ES-I3 (cell line): ENCODE measurements around the gene RAB7A.

Experiments
- H3K36me3 ChIP-seq: 2 replicates; pipeline ENCODE4 v1.6.1; 2013; ENCODE audit warnings: mild to moderate bottlenecking, low read length, control low read depth, moderate library complexity; ENCODE audit not compliant: insufficient read depth
- H3K4me1 ChIP-seq: 2 replicates; pipeline ENCODE4 v1.6.1; 2013; ENCODE audit warnings: mild to moderate bottlenecking, control low read depth, low read length; ENCODE audit not compliant: insufficient read depth
- H3K9ac ChIP-seq: 2 replicates; pipeline ENCODE4 v1.6.1; 2013; ENCODE audit warnings: low read depth, mild to moderate bottlenecking, low read length, moderate library complexity
- H3K9me3 ChIP-seq: 2 replicates; pipeline ENCODE4 v1.6.1; 2013; ENCODE audit warnings: mild to moderate bottlenecking, low read length, moderate library complexity; ENCODE audit not compliant: control insufficient read depth, insufficient read depth

The RAB7A gene

GRCh38 chr3:128781164-128781563, 55.2 kb downstream of the RAB7A start:
- Histone ChIP-seq H3K9me3 (no peaks in the 10 kb centered on the region), H3K9ac (no peak overlapping the region), H3K4me1 (peaks cover 10% of the 10 kb centered on the region; the same call in 1 of the 2 replicates), H3K36me3 (no peaks in the 10 kb centered on the region; the same call in 1 of the 2 replicates)

- Histone ChIP-seq H3K4me1 (peaks cover 10% of the 10 kb centered on the region; the same call in 1 of the 2 replicates), H3K9ac (no peak overlapping the region), H3K36me3 (no peaks in the 10 kb centered on the region; the same call in 1 of the 2 replicates), H3K9me3 (no peaks in the 10 kb centered on the region)
Measured at GRCh38 chr3:128782282-128783146, 56.5 kb downstream of the RAB7A start.

- Histone ChIP-seq H3K9me3 (no peaks in the 10 kb centered on the region), H3K9ac (no peak overlapping the region), H3K36me3 (no peaks in the 10 kb centered on the region; the same call in 1 of the 2 replicates), H3K4me1 (peaks cover 8% of the 10 kb centered on the region)
Measured at GRCh38 chr3:128783774-128784173, 57.8 kb downstream of the RAB7A start.

- H3K9me3 ChIP-seq = no peaks in the 10 kb centered on the region
- H3K4me1 ChIP-seq = peaks cover 10% of the 10 kb centered on the region
- H3K36me3 ChIP-seq = no peaks in the 10 kb centered on the region; the same call in 1 of the 2 replicates
- H3K9ac ChIP-seq = no peak overlapping the region
Measured at GRCh38 chr3:128784232-128784631, 58.2 kb downstream of the RAB7A start.

- Histone ChIP-seq H3K9ac (no peak overlapping the region), H3K36me3 (no peaks in the 10 kb centered on the region; the same call in 1 of the 2 replicates), H3K4me1 (peaks cover 5% of the 10 kb centered on the region)
Measured at GRCh38 chr3:128784843-128785242, 58.9 kb downstream of the RAB7A start.

GRCh38 chr3:128786434-128787020, 60.5 kb downstream of the RAB7A start:
- Histone ChIP-seq H3K4me1 (peaks cover 4% of the 10 kb centered on the region; the same call in 1 of the 2 replicates), H3K9me3 (no peaks in the 10 kb centered on the region), H3K36me3 (no peaks in the 10 kb centered on the region), H3K9ac (no peak overlapping the region)

More at GRCh38 chr3:128784843-128785242, 58.9 kb downstream of the RAB7A start:
- no peaks in the 10 kb centered on the region for H3K9me3 ChIP-seq

- Histone ChIP-seq H3K9me3 (no peaks in the 10 kb centered on the region), H3K4me1 (peaks cover 4% of the 10 kb centered on the region; the same call in 1 of the 2 replicates), H3K36me3 (no peaks in the 10 kb centered on the region), H3K9ac (no peak overlapping the region)
Measured at GRCh38 chr3:128787256-128788253, 61.6 kb downstream of the RAB7A start.

GRCh38 chr3:128788268-128788869, 62.4 kb downstream of the RAB7A start:
- H3K9ac ChIP-seq = no peak overlapping the region

GRCh38 chr3:128794067-128794768, 68.2 kb downstream of the RAB7A start:
- Histone ChIP-seq H3K4me1 (peaks cover 7% of the 10 kb centered on the region; the same call in 1 of the 2 replicates), H3K36me3 (peaks cover 36% of the 10 kb centered on the region), H3K9ac (no peak overlapping the region), H3K9me3 (no peaks in the 10 kb centered on the region)

More at GRCh38 chr3:128788268-128788869, 62.4 kb downstream of the RAB7A start:
- no peaks in the 10 kb centered on the region for H3K36me3 ChIP-seq
- H3K9me3 ChIP-seq = no peaks in the 10 kb centered on the region
- peaks cover 4% of the 10 kb centered on the region; the same call in 1 of the 2 replicates for H3K4me1 ChIP-seq

- peaks cover 7% of the 10 kb centered on the region; the same call in 1 of the 2 replicates for H3K4me1 ChIP-seq
- H3K9ac ChIP-seq = no peak overlapping the region
- no peaks in the 10 kb centered on the region for H3K9me3 ChIP-seq
- peaks cover 43% of the 10 kb centered on the region for H3K36me3 ChIP-seq
Measured at GRCh38 chr3:128794770-128795649, 69.0 kb downstream of the RAB7A start.

- H3K36me3 ChIP-seq = peaks cover 50% of the 10 kb centered on the region
- H3K9ac ChIP-seq = no peak overlapping the region
Measured at GRCh38 chr3:128799653-128800052, 73.7 kb downstream of the RAB7A start.

More at GRCh38 chr3:128799653-128800052, 73.7 kb downstream of the RAB7A start:
- Histone ChIP-seq H3K9me3 (no peaks in the 10 kb centered on the region), H3K4me1 (0 out of 2 replicates have a peak, but pooled peaks cover under 1% of the 10 kb centered on the region)
